Neural progenitor cell (in vitro differentiated cells): Measurements from ENCODE around the gene HERC5. TPM values are rescaled to one million over a fixed set of nuclear protein-coding genes. Genes with fewer than 3 reads are reported as not detected.

Source experiments
- DNase-seq: peaks from one replicate; pipeline ENCODE4 v3.0.0-alpha.2; 2016; ENCODE audit warnings: low spot score
- H2AFZ ChIP-seq: fragments of 200-600 bp; sonication (generic); replicated peaks from 2 replicates; pipeline ENCODE4 v1.6.1; 2016; ENCODE audit warnings: antibody characterized with exemption
- H3F3A ChIP-seq: fragments of 200-600 bp; sonication (generic); 2 replicates; pipeline ENCODE4 v1.6.1; 2016; ENCODE audit warnings: antibody characterized with exemption, low read depth
- H3K27ac ChIP-seq: fragments of 200-600 bp; sonication (generic); 2 replicates; pipeline ENCODE4 v1.5.1; 2016; ENCODE audit warnings: mild to moderate bottlenecking
- H3K27me3 ChIP-seq: fragments of 200-600 bp; sonication (generic); 2 replicates; pipeline ENCODE4 v1.6.1; 2016; ENCODE audit warnings: mild to moderate bottlenecking, moderate library complexity
- H3K36me3 ChIP-seq: fragments of 200-600 bp; sonication (generic); 2 replicates; pipeline ENCODE4 v1.5.1; 2016
- H3K4me1 ChIP-seq: fragments of 200-600 bp; sonication (generic); 2 replicates; pipeline ENCODE4 v1.6.1; 2016; ENCODE audit warnings: mixed run types
- H3K4me2 ChIP-seq: fragments of 200-600 bp; sonication (generic); 2 replicates; pipeline ENCODE4 v1.6.1; 2016
- H3K4me3 ChIP-seq: fragments of 200-600 bp; sonication (generic); 2 replicates; pipeline ENCODE4 v1.5.1; 2016
- H3K79me2 ChIP-seq: fragments of 200-600 bp; sonication (generic); 2 replicates; pipeline ENCODE4 v1.6.1; 2016; ENCODE audit warnings: low read depth
- H3K9ac ChIP-seq: fragments of 200-600 bp; sonication (generic); 2 replicates; pipeline ENCODE4 v1.6.1; 2016
- H3K9me3 ChIP-seq: fragments of 200-600 bp; sonication (generic); 2 replicates; pipeline ENCODE4 v1.5.1; 2016; ENCODE audit warnings: low read depth
- H4K20me1 ChIP-seq: fragments of 200-600 bp; sonication (generic); 2 replicates; pipeline ENCODE4 v1.6.1; 2016; ENCODE audit warnings: low read depth
- H3K27ac Mint-ChIP-seq: 3 replicates; pipeline ENCODE4 v1.8.0; 2021; ENCODE audit warnings: mixed read lengths
- H3K27me3 Mint-ChIP-seq: 2 replicates; pipeline ENCODE4 v1.8.0; 2022; ENCODE audit warnings: low read depth, mild to moderate bottlenecking, inconsistent platforms, moderate library complexity, mixed read lengths; ENCODE audit not compliant: insufficient read depth
- H3K36me3 Mint-ChIP-seq: 3 replicates; pipeline ENCODE4 v1.8.0; 2021; ENCODE audit warnings: mixed read lengths
- H3K4me1 Mint-ChIP-seq: 3 replicates; pipeline ENCODE4 v1.8.0; 2021; ENCODE audit warnings: mixed read lengths
- H3K4me3 Mint-ChIP-seq: 3 replicates; pipeline ENCODE4 v1.8.0; 2021; ENCODE audit warnings: mild to moderate bottlenecking, moderate library complexity, mixed read lengths
- H3K9me3 Mint-ChIP-seq: 3 replicates; pipeline ENCODE4 v1.8.0; 2020; ENCODE audit warnings: mixed read lengths
- EZH2 ChIP-seq: fragments of 200-600 bp; sonication (generic); IDR thresholded peaks from 2 replicates; pipeline ENCODE4 v1.6.1; 2017; ENCODE audit warnings: antibody characterized with exemption, mild to moderate bottlenecking, moderate library complexity
- EZH2phosphoT487 ChIP-seq: fragments of 200-600 bp; sonication (generic); IDR thresholded peaks from 2 replicates; pipeline ENCODE4 v1.6.1; 2017; ENCODE audit warnings: antibody characterized with exemption
- total RNA-seq: library from RNA; depleted of rRNA; stranded (reverse); fragments of >200 nt; gene quantifications from 2 replicates; pipeline ENCODE4 v1.2.3, GENCODE V29; 2015; ENCODE audit warnings: low replicate concordance
- TF ChIP-seq, protein P1 (sequence below): fragments of 200-600 bp; sonication (generic); IDR thresholded peaks from 2 replicates; pipeline ENCODE4 v1.5.1; 2017; ENCODE audit warnings: antibody characterized with exemption, mild to moderate bottlenecking

Gene HERC5
- total RNA-seq, 1 donor from 2014 or later = 6.6 TPM

DNA sequence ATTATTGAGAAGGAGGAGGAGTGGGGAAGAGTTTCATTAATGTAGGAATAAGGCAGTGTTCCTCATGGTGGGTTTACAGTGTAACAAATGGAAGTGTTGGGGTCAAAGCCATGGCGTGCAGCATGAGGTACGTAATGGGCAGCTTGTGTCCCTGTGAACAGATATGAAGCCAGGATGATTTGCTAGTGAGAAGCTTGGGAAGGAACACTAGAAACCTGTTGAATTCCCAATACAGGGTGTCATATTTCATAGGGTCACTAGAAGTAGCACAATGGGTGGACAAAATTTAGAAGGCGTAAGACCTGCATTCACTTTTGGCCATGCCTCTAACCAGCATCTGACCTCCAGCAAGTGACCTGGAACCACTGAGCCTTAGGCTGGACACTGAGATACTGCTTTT is 59.8 kb downstream of the HERC5 start:
- Histone ChIP-seq H3K36me3 (peaks cover 5% of the 10 kb centered on the region), H3K9ac (no peak overlapping the region), H3K9me3 (no peaks in the 10 kb centered on the region), H3K27ac (no peak overlapping the region), H3K4me3 (no peak overlapping the region), H3K4me2 (no peak overlapping the region), H3F3A (no peaks in the 10 kb centered on the region), H4K20me1 (peaks cover 4% of the 10 kb centered on the region), H3K27me3 (no peaks in the 10 kb centered on the region), H3K4me1 (peaks cover under 1% of the 10 kb centered on the region), H2AFZ (no peak overlapping the region), H3K79me2 (peaks cover 11% of the 10 kb centered on the region)
- H3K36me3 Mint-ChIP-seq = peaks cover under 1% of the 10 kb centered on the region
- TF ChIP-seq EZH2 = no peak
- TF ChIP-seq EZH2phosphoT487 = no peak
- TF ChIP-seq, protein P1, sequence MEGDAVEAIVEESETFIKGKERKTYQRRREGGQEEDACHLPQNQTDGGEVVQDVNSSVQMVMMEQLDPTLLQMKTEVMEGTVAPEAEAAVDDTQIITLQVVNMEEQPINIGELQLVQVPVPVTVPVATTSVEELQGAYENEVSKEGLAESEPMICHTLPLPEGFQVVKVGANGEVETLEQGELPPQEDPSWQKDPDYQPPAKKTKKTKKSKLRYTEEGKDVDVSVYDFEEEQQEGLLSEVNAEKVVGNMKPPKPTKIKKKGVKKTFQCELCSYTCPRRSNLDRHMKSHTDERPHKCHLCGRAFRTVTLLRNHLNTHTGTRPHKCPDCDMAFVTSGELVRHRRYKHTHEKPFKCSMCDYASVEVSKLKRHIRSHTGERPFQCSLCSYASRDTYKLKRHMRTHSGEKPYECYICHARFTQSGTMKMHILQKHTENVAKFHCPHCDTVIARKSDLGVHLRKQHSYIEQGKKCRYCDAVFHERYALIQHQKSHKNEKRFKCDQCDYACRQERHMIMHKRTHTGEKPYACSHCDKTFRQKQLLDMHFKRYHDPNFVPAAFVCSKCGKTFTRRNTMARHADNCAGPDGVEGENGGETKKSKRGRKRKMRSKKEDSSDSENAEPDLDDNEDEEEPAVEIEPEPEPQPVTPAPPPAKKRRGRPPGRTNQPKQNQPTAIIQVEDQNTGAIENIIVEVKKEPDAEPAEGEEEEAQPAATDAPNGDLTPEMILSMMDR = no peak
- H3K4me1 Mint-ChIP-seq = peaks cover 3% of the 10 kb centered on the region
- H3K9me3 Mint-ChIP-seq = no peaks in the 10 kb centered on the region
- no peak for DNase-seq
- H3K4me3 Mint-ChIP-seq = no peak overlapping the region
- no peak overlapping the region for H3K27ac Mint-ChIP-seq
- peaks cover 7% of the 10 kb centered on the region for H3K27me3 Mint-ChIP-seq

DNA sequence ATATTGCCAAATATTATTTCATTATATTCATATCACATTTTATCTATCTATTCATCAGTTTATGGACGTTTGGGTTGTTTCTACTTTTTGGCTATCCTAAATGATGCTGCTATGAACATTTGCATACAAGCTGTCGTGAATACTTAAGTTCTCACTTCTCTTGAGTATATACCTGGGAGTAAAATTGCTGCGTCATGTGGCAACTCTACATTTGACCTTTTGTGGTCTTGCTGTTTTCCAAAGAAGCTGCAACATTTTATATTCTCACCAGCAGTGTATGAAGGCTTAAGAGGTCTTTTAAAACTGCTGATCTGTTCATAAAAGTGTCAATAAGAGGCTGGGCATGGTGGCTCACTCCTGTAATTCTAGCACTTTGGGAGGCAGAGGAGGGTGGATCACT is 60.9 kb downstream of the HERC5 start:
- H3K4me3 Mint-ChIP-seq = no peak overlapping the region
- Histone ChIP-seq H3K4me1 (peaks cover 9% of the 10 kb centered on the region), H3K27ac (no peak overlapping the region), H3F3A (no peaks in the 10 kb centered on the region), H4K20me1 (peaks cover 12% of the 10 kb centered on the region), H3K4me2 (no peak overlapping the region), H3K9ac (no peak overlapping the region), H3K79me2 (peaks cover 22% of the 10 kb centered on the region), H2AFZ (no peak overlapping the region), H3K36me3 (peaks cover 5% of the 10 kb centered on the region), H3K27me3 (no peaks in the 10 kb centered on the region), H3K4me3 (no peak overlapping the region), H3K9me3 (no peaks in the 10 kb centered on the region)
- H3K36me3 Mint-ChIP-seq = peaks cover 1% of the 10 kb centered on the region
- DNase-seq = no peak
- H3K4me1 Mint-ChIP-seq = peaks cover 12% of the 10 kb centered on the region
- no peaks in the 10 kb centered on the region for H3K9me3 Mint-ChIP-seq
- TF ChIP-seq, protein P1 = no peak
- no peak for TF ChIP-seq EZH2phosphoT487
- TF ChIP-seq EZH2 = no peak
- H3K27me3 Mint-ChIP-seq = peaks cover 4% of the 10 kb centered on the region
- no peak overlapping the region for H3K27ac Mint-ChIP-seq

DNA sequence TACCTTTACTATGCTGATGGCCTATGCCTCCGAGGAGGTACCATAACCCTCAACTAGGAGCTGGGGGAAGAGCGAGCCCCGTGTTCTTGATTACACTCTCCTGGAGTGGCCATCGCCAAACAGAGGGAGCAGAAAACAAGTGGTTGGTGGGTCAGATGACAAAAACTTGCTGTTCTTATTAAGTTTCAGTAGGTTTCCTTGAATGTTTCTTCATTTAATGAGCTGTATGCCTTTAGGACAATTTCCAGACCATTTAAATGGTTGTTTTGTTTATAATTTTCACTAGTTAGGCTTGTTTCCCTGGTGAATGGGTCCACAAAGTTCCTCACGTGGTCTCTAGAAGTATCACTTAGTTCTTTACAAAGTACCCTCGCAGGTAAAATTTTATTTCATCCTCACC is 62.0 kb downstream of the HERC5 start:
- Histone ChIP-seq H3K4me1 (peaks cover 11% of the 10 kb centered on the region), H3K9me3 (no peaks in the 10 kb centered on the region), H4K20me1 (peaks cover 12% of the 10 kb centered on the region), H3K27ac (no peak overlapping the region), H3K4me2 (no peak overlapping the region), H3K36me3 (peaks cover 5% of the 10 kb centered on the region), H3K27me3 (no peaks in the 10 kb centered on the region), H3F3A (no peaks in the 10 kb centered on the region), H3K4me3 (no peak overlapping the region), H3K9ac (no peak overlapping the region), H2AFZ (no peak overlapping the region), H3K79me2 (peaks cover 29% of the 10 kb centered on the region)
- H3K36me3 Mint-ChIP-seq = peaks cover 1% of the 10 kb centered on the region
- H3K27me3 Mint-ChIP-seq = peaks cover 2% of the 10 kb centered on the region
- no peak overlapping the region for H3K27ac Mint-ChIP-seq
- H3K9me3 Mint-ChIP-seq = no peaks in the 10 kb centered on the region
- H3K4me3 Mint-ChIP-seq = no peak overlapping the region
- peaks cover 12% of the 10 kb centered on the region for H3K4me1 Mint-ChIP-seq
- no peak for DNase-seq
- TF ChIP-seq EZH2 (no peak), EZH2phosphoT487 (no peak)
- TF ChIP-seq, protein P1 = no peak
